ENCODE results near the gene LBR. TPM values are rescaled to one million over a fixed set of nuclear protein-coding genes. Genes with fewer than 3 reads are reported as not detected.

The LBR gene
- total RNA-seq, 1 donor from 2014 or later = 41.5 TPM

DNA sequence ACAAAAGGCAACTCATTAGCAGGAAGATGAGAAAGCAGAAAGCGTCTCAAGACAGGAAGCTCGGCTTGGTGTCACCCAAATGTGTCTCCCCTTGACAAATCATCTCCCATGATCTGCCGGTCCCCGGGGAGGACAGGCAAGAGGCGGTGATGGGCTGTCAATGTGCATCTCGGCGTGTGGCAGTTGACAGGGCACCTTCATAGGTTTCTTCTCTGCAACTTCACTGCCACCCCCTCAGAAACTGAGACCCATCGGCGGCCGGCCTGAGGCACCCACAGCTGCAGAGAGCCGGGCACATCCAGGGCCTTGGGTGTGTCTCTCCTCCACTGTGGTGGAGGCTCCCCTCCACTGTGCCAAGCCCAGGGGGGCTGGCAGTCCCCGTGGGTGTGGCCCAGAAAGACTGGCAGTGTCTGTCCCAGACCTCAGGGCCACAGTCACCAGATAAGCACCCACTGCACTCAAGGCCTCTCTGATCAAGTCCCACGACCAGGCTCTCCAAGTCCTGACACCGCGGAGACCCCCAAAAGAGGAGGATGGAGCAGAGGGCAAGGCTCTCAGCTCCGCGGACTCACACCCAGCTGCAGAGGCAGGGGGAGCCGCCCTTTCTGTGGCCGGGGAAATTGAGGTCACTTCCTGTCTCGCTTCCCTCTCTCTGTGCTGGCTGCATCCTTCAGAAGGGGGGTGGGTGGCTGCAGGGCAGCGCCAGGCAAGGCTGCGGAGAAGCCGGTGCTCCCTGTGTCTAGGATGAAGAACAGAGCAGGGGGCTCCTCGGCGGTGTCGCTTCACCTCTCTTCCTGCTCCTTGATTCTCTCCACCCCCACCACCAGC, 39.6 kb upstream of the LBR start:
- no peaks in the 10 kb centered on the region for H3K27me3 ChIP-seq
- peak overlapping the region; percentile 58 for H3K27ac ChIP-seq
- peak overlapping the region; percentile 30 to 42 for H3K4me3 ChIP-seq
- no peak for TF ChIP-seq POLR2A (IDR thresholded peaks at IDR 0.05)
- TF ChIP-seq, protein P1, sequence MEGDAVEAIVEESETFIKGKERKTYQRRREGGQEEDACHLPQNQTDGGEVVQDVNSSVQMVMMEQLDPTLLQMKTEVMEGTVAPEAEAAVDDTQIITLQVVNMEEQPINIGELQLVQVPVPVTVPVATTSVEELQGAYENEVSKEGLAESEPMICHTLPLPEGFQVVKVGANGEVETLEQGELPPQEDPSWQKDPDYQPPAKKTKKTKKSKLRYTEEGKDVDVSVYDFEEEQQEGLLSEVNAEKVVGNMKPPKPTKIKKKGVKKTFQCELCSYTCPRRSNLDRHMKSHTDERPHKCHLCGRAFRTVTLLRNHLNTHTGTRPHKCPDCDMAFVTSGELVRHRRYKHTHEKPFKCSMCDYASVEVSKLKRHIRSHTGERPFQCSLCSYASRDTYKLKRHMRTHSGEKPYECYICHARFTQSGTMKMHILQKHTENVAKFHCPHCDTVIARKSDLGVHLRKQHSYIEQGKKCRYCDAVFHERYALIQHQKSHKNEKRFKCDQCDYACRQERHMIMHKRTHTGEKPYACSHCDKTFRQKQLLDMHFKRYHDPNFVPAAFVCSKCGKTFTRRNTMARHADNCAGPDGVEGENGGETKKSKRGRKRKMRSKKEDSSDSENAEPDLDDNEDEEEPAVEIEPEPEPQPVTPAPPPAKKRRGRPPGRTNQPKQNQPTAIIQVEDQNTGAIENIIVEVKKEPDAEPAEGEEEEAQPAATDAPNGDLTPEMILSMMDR (IDR thresholded peaks at IDR 0.05) = no peak
- TF ChIP-seq POLR2AphosphoS5 (IDR thresholded peaks at IDR 0.05; ENCODE audit: insufficient read depth in 1 of 2, low read depth in 1 of 2) = peak in 1 of 2 donors; percentile 70
- peaks cover 23% of the 10 kb centered on the region for H3K4me1 ChIP-seq
- no peak for DNase-seq (ENCODE audit: extremely low spot score in 2 of 2)
- H3K9me3 ChIP-seq = no peaks in the 10 kb centered on the region
- no peaks in the 10 kb centered on the region for H3K36me3 ChIP-seq
- intact Hi-C loops (cut with DNase I) = no loop called here

DNA sequence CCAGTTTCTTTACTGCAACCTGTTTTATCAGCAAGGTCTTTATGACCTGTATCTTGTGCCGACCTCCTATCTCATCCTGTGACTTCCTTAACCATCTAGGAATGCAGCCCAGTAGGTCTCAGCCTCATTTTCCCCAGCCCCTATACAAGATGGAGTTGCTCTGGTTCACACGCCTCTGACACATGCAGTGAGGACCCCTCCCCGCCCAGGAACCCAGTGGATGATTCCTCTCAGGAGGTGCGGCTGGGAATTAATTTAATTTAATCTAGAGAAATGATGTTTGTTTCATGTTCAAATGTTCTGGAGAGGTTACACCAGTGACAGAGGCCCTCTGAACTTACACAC, 39.0 kb upstream of the LBR start:
- no peak for DNase-seq (ENCODE audit: extremely low spot score in 2 of 2)
- peaks cover 23% of the 10 kb centered on the region for H3K4me1 ChIP-seq

DNA sequence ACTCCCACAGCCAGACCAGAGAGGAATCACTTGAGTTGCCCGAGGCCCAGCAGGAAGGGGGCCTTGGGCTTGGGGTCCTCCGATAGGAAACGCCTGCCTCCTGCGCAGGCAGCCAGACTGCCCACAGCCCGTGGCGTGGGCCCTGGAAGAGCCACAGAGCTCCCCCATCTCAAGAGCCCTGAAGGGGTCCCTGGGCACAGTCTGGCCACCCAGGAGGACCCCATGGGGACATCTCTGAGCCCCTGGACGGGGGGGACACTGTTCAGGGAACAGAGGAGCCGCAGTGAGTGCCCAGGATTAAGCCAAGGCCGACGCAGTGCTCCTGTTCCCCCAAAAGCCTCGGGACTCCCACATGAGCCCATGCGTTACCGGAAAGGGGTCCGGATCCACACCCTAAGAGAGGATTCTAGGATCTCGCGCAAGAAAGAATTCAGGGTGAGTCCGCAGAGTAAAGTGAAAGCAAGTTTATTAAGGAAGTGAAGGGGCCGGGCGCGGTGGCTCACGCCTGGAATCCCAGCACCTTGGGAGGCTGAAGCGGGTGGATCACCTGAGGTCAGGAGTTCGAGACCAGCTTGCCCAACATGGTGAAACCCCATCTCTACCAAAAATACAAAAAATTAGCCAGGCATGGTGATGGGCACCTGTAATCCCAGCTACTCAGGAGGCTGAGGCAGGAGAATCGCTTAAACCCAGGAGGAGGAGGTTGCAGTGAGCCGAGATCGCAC, 38.1 kb upstream of the LBR start:
- Histone ChIP-seq H3K27me3 (no peaks in the 10 kb centered on the region), H3K9me3 (no peaks in the 10 kb centered on the region), H3K4me3 (no peak overlapping the region), H3K4me1 (peaks cover 26% of the 10 kb centered on the region), H3K36me3 (no peaks in the 10 kb centered on the region), H3K27ac (no peak overlapping the region)
- DNase-seq (ENCODE audit: extremely low spot score in 2 of 2) = no peak
- TF ChIP-seq POLR2A (IDR thresholded peaks at IDR 0.05) = no peak
- TF ChIP-seq, protein P1 (IDR thresholded peaks at IDR 0.05) = no peak
- no peak for TF ChIP-seq POLR2AphosphoS5 (IDR thresholded peaks at IDR 0.05; ENCODE audit: insufficient read depth in 1 of 2, low read depth in 1 of 2)
- intact Hi-C loops (cut with DNase I) = no loop called here

More for the DNA sequence above, 39.0 kb upstream of the LBR start:
- Histone ChIP-seq H3K27ac (peak overlapping the region; percentile 58), H3K4me3 (no peak overlapping the region), H3K36me3 (no peaks in the 10 kb centered on the region), H3K27me3 (no peaks in the 10 kb centered on the region), H3K9me3 (no peaks in the 10 kb centered on the region)
- intact Hi-C loops (cut with DNase I) = no loop called here
- TF ChIP-seq, protein P1 (IDR thresholded peaks at IDR 0.05) = no peak
- TF ChIP-seq POLR2AphosphoS5 (IDR thresholded peaks at IDR 0.05; ENCODE audit: insufficient read depth in 1 of 2, low read depth in 1 of 2) (no peak), POLR2A (IDR thresholded peaks at IDR 0.05) (no peak)

DNA sequence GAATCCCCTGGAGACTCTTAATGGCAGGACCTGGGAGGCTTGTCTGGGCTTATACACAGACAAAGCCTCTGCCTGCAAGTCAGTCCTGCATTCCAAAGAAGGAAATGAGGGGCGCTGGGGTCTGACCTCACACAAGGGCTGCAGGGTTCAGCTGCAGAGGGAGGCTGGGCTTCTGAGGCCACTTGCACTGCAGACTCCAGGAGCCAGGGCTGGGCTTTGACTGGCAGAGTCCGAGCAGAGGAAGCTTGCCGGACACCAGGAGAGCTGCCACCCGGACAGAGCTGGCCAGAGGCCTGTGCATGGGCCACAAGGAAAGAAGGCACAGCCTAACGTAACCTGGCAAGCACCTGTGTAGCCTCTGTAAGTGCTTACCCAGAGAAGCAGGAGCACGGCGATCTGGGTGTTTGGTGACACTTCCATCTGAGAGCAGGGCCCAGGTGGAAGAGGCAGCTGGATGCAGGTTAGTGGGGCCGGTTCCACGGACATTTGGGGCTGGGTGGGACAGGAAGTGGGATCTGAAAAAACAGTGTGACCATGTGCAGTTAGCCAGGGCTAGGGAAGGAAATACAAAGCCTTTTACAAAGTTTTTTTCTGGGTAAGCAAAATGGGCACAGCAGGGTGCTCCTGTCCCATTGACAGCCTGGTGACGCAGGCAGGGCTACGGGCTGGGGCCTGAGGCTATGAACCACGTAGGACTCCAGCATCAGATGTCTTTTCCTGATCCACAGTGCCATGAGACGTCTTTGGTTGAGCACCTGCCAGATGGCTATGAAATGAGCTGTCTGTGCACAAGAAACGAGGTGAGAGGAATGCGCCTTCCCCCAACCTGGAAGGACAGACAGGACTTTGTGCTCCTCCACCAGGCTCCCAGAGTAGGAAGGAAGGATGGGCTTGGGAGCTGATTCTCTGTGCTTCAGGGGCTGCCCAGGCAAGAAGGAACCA, 37.3 kb upstream of the LBR start:
- intact Hi-C loops (cut with DNase I) = no loop called here
- Histone ChIP-seq H3K4me1 (peaks cover 34% of the 10 kb centered on the region), H3K4me3 (no peak overlapping the region), H3K27me3 (no peaks in the 10 kb centered on the region), H3K27ac (no peak overlapping the region), H3K36me3 (no peaks in the 10 kb centered on the region), H3K9me3 (no peaks in the 10 kb centered on the region)
- TF ChIP-seq, protein P1 (IDR thresholded peaks at IDR 0.05) = no peak
- no peak for TF ChIP-seq POLR2AphosphoS5 (IDR thresholded peaks at IDR 0.05; ENCODE audit: insufficient read depth in 1 of 2, low read depth in 1 of 2)
- TF ChIP-seq POLR2A (IDR thresholded peaks at IDR 0.05) = no peak
- no peak for DNase-seq (ENCODE audit: extremely low spot score in 2 of 2)
